NCI-H774 (cell line): ENCODE data around the gene CTDSPL.

ENCODE experiments used
- DNase-seq: peaks from one replicate; lab custom pipeline; 2025; lab: John Stamatoyannopoulos, UW

The CTDSPL gene

GRCh38 chr3:37891227-37891626 lies 29.5 kb downstream of the CTDSPL start:
- DNase-seq, result no peak

GRCh38 chr3:37892927-37893600 lies 31.4 kb downstream of the CTDSPL start:
- DNase-seq, result no peak

GRCh38 chr3:37896827-37897226 lies 35.1 kb downstream of the CTDSPL start:
- no peak for DNase-seq

GRCh38 chr3:37897763-37898162 lies 36.1 kb downstream of the CTDSPL start:
- DNase-seq, result no peak

- DNase-seq, result no peak
Measured at GRCh38 chr3:37898424-37898823, 36.7 kb downstream of the CTDSPL start.

- no peak for DNase-seq
Measured at GRCh38 chr3:37899101-37899707, 37.5 kb downstream of the CTDSPL start.

DNA sequence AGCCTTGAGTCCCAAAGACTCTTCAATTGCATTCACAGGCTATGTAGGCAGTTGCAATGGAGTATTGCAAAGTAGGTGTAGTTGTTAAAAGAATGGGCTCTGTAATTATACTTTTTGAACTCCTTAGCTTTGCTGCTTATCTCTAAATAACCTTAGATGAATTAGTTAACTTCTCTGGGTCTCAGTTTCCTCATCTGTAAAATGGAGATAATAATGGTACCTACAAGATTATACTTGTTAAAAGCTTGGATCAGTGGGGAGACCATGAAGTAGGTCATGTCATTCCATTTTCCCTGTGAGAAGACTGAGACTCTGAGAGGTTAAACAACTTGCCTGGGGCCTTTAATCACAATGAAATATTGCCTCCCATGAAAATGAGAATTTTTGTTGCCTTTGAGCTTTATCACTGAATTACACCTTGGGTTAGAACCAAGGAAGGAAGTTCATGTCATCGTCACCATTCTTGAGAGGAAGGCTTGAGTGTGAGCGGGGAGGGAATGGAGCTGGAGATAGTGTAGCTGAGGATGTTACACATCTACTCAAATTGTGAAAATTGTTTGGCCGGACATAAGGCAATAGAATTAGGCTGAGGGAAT lies 38.1 kb downstream of the CTDSPL start:
- DNase-seq, result no peak

DNA sequence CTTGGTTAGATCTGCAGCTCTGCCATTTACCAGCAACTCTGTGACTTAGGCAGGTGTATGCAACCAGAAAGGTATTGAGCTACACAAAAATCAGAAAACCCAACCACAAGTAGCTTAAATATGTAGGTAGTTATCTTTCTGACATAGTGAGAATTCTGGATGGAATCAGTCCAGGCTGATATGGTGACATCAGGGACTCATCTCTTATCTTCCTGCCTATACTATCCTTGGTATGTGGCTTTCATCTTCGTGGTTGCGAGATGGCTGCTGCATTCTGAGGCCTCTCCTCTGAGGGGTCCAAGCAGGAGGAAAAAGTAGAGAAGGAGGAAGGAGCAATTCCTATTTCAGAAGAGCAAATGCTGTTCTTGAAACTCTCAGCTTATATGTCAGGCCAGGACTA lies 40.0 kb downstream of the CTDSPL start:
- DNase-seq, result no peak

- DNase-seq, result no peak
Measured at GRCh38 chr3:37902674-37903073, 41.0 kb downstream of the CTDSPL start.

DNA sequence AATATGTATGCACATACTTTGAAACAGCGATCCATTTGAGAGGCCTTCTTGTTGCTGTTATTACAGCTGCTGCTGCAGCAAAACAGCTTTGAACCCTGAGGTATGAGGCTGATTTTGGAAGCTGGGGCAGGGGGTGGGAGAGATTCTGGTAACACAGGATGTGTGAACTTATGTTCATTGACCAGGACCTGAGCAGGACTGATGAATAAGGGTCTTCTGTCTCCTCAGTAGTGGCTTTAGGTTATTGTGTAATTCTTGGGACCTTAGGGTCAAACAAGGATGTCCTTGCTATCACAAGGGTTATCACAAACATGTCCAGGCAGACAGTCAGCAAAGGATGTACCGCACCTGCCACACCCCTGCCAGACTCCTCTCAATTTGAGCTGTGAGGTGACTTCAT lies 41.6 kb downstream of the CTDSPL start:
- DNase-seq, result no peak

GRCh38 chr3:37903734-37904133 lies 42.1 kb downstream of the CTDSPL start:
- no peak for DNase-seq

- DNase-seq, result no peak
Measured at GRCh38 chr3:37904601-37905000, 42.9 kb downstream of the CTDSPL start.

- DNase-seq, result no peak
Measured at GRCh38 chr3:37905346-37905745, 43.7 kb downstream of the CTDSPL start.

DNA sequence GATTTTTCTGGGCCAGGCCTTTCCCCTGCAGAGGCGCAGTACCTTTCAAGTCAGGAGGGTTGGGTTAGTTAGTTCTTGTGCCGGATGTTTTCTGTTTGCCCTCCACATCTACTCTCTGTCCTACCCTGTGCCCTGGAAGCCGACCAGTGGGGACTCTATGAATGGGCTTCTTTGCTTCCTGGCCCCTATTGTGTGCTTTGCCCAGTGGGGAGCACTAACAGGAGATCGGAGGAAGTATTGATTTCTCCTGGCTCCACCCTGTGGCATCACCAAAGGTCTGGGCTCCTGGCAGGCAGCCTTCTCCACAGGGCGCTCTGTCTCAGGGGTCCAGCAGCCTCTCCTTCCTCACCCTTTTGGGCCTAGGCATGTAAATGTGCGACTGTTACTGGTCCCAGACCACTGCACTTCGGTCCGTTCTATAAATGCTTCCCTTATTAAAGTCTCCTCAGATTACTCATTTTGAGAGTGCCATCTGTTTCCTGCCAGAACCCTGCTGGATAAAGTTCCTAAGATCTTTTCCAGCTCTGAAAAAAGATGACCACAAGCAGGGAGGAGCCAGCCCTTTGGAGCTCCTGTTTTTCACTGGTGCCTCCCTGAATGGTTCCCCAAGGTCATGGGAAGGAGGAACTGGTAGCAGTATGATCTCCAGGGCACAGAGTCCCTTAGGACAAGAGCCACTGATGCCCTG lies 44.5 kb downstream of the CTDSPL start:
- DNase-seq, result no peak

DNA sequence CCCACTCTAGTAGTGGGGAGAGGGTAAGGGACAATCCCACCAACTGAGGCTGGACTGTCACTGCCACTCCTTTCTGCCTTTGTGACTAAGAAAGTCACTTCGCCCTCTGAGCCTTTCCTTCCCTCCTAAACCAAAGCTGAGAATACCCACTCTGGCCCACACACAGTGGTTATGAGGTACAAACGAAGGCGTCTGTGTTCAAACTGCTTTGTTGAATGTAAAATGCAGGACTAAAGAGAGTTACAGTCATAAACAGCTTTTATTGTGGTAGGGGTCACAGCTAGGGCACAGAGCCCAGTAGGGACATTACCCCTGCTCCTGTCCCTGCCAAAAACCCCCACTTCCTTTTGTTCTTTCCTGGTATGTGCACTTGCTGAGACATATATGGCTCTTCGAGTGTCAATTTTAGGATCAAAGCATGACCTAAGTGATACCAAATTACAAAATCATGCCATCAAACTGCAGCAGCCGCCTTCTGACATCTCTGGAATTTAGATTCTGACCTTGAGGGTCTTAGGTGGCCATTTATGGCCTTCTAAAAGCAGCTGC lies 45.1 kb downstream of the CTDSPL start:
- DNase-seq, result no peak

DNA sequence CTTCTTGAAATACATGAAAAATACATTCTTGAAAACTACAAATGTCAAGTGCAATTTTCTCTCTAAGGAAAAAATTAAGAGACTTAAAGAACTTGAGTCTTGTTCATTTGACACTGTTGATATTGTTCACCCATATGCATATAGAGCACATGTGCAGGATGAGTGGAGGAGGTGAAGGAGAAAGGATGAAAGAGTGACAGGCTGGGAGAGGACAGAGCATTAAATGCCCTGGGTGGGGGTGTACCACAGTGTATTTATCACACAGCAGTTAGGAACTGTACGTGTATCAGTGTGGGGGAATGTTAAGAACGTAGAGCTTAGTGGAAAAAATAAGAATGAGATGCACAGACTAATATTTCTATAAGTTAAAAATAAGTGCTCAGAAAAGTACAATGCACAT lies 45.7 kb downstream of the CTDSPL start:
- DNase-seq, result no peak

DNA sequence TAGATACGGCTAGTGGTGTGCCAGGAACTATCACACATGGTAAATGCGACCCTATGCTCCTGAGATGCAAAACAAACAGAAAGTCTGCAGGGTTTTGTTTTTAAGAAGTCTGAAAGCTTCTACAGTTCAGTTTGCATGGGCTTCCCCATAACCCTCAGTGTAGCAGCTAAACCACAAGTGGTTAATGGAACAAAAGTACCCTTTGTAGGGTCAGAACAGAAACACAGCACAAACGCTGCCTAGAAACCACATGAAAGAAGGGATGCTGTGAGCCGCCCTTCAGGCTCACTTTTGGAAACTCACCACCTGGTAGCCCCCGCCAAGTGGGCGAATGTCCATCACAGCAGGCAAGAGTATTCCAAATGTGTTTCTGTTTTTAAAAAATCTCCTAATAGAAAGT lies 46.2 kb downstream of the CTDSPL start:
- DNase-seq, result no peak

DNA sequence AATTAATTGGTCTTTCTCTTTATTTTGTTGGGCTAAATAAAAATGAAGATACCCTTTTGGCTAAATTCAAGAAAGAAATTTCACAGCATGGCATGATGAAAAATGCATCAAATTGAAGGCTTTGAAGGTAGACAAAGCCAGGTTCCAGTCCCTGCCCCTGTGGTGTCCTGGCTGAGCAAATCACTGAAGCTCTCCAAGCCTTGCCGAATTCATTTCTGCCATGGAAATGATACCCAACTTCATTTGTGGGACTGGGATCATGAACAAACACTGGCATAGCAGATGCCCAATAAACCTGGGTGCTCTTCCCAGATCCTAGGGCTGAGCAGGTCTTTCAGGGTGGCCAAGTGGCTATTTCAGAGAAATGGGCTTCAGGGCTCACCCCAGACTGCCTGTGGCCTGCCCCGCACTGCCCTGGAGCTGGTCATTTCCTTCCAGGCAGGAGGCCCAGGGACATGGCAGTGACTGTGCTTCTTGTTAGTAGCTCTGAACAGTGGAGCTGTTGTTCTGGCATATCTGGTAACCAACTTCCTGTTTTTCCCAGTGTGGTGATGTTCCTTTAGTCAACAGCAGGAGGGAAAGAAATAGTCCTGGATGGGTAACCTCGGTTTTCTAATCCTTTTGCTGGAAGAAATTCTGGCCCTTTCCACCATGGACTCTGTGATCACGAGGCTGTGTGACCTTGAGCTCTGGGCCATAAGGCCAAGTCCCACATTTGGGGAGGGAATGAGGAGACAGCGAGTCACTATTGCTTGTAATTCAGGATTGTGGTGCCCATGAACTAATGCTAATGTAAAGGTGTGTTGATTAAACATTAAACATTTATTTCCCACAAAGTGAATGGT lies 47.6 kb downstream of the CTDSPL start:
- no peak for DNase-seq

DNA sequence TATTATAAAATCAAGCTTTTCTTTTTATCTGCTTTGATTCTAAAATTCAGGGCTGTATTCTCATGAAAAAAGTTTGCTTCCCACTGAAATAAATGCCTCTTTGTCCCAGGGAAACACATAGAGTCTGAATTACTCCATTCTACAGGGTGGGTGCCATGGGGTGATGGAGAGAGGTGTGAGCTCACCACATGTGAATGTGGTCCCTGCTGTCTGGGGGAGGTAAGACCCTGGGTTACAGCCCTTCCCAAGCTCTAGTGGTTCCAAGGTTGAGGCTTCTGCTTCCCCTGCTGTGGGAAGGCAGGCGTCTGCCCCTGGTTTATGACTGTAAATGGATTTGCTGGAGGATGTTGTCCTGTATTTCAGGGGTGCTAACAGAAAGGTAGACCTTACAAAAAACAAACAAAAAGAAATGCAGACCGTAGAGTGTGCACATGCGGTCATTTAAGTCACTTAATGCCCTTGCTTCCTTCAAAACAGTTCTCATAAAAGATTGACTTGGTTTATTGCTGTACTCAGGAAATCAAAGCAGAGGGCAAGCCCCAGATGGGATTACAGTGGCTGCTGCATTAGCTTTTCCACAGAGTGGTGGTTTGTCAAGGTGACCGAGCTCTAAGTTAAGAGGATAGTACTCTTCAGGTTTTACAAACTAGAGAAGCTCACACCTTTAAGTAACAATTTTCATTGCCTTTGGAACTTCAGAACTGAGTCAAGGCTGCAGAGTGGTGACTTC lies 49.2 kb downstream of the CTDSPL start:
- no peak for DNase-seq

DNA sequence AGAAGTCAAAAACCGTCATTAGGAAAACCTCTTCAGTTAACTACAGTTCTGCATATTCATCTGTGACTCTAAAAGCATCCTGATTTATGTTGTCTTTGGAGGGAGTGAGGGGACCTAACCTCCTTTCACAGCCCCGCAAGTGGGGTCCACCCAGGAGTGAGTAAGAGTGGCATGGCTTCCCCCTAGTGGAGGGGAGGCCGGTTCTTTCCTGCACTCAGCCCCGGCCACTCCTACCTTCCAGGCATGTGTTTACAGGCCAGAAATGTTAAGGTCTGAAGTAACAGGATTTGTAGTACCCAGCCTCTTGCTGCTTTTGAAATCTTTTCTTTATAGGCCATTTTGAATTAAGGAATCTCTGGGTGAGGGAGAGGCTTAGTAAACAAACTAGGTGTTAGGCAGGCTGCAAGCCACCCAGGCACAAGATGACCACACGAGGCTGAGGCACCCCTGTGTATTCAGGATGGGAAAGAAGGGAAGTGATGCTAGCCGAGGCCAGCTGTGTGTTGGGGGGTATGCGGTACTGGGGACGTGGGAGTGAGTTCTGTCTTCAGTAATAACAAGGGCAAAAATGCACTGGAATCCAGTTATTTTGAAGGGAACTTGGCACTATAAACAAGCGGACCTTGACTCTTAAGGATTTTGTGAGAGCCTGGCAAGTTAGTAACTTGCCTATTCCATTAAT lies 50.5 kb downstream of the CTDSPL start:
- no peak for DNase-seq

DNA sequence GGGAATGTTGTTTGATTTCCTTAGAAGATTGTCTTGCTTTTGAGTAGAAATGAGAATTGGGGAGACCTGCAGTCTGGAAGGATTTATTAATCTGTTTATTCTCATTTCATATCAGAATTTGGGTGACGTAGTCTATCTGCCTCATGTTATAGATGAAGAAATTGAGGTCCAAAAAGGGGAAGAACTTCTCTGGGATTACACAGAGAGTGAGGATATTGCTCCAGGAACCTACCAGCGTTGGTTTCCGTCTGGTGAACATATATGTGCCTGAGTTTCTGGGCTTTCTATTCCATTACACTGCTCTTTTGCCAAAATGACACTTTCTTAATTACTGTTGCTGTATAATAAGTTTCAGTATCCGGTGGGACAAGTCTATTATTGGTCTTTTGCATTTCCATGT lies 51.8 kb downstream of the CTDSPL start:
- no peak for DNase-seq
